Endothelial cell of hepatic sinusoid (primary cell): ENCODE results near the gene SMYD5.

Experiments used
- in situ Hi-C: cut with HindIII; loops from 2 replicates; pipeline ENCODE4 v1.10.0; 2017; ENCODE audit warnings: low sequenced_read_pairs

SMYD5 gene

GRCh38 chr2:73235315-73236028, 21.4 kb downstream of the SMYD5 start:
- in situ Hi-C loops: loop anchor here (10.0 kb wide), 1 partner anchor 231 kb away; no protein-coding TSS in a partner anchor

- in situ Hi-C loops: loop anchor here (10.0 kb wide), 1 partner anchor 232 kb away; no protein-coding TSS in a partner anchor
Observed at GRCh38 chr2:73237168-73237567, 23.1 kb downstream of the SMYD5 start.

DNA sequence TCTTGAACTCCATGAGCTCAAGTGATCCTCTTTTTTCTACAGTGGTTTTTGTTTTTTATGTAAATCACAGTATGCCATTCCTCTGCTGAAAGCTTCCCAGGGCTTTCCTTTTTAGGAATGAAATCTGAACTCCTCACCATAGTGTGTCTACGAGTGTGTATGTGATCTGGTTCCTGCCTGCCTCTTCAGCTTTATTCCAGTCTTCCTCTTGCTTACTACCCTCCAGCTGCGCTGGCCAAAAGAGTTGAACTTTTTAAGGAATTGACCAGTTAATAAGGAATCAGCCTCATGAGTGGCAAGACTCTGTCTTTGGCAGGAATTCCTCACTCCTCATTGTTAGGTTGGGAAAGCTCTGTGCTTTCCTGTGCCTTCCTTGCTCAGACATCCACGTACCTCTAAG, 24.1 kb downstream of the SMYD5 start:
- in situ Hi-C loops: loop anchor here (10.0 kb wide), 1 partner anchor 233 kb away; no protein-coding TSS in a partner anchor

DNA sequence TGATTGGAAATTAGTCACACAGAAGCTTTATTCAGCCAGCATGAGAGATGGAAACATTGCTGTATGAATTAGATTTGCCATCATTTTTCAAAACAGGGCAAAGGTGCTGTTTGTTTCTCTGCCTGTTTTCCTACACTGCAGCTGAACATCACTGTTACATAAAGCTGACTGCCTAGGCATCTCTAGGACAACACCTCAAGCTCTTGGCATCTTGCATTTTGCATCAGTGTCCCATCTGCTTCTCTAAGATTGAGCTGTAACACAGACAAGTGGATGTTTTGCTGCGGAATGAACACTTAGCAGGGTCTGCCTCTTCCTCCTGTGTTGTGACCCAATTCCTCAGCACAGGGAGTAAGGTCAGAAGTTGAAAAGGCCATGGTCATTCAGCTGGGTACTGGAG, 24.9 kb downstream of the SMYD5 start:
- in situ Hi-C loops: loop anchor here (10.0 kb wide), 1 partner anchor 234 kb away; no protein-coding TSS in a partner anchor

DNA sequence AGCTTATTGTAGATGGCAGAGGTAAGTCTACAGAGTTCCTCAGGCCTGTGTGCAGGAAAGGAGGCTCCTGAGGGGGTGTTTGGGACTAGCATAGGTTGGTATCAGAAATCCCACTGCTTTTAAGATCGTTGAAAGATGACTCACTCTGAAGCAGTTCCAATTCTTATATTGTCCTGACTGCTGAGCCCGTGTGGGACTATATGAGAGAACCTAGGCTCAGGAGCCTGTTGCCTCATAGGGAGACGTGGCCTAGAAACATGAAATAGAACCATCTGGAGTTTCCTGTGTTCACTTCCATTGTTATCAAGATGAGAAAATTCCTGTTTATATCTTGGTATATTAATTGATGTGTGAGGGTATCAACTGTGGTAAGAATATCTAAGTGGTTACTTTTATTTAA, 25.7 kb downstream of the SMYD5 start:
- in situ Hi-C loops: loop anchor here (5.0 to 10.0 kb wide), 2 partner anchors 53 to 235 kb away; partner anchors contain the start of gene EGR4

DNA sequence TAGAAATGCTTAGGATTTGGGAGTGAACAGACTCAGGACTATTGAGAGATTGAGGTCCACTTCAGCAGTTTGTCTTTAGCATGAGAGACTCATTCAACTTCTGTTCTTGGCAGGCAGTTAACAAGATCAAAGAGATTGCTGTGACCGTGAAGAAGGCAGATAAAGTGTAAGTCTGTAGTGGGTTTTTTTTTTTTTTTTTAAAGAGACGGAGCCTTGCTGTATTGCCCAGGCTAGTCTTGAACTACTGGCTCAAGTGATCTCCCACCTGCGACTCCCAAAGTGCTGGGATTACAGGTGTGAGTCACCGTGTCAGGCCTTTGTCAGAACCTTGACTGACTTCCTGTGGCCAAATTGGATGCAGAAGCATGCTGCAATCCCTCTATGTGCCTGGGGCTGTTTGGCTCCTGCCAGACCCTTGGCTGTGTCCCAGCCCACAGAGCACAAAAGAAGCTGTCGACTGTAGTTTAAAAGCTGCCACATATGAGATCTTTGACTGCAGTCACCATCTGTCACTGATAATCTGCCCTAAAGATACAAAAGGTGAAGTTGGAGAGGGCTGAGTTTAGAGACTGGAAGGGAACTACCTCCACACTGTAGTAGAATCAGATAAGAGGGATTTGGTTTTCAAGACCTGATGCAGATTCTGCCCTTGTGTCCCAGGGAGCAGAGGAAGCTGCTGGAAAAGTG, 30.0 kb downstream of the SMYD5 start:
- in situ Hi-C loops: loop anchor here (5.0 kb wide), 1 partner anchor 48 kb away; the partner anchor contains the start of gene EGR4

DNA sequence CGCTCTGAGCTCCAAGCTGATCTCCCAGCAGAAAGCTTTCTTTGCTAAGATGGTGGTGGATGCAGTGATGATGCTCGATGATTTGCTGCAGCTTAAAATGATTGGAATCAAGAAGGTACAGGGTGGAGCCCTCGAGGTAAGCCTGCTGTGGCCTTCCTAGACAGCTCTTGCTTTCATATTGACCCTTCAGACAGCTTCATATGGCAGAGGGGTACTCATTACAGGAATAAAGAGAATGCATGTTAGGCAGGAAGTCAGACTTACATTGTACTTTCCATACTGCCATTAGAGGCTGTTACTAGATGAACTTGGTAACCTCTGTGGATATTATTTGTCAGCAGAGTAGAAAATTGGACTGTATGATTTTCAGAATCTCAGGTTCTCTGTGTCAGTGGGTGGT, 30.5 kb downstream of the SMYD5 start:
- in situ Hi-C loops: loop anchor here (5.0 kb wide), 1 partner anchor 48 kb away; the partner anchor contains the start of gene EGR4

DNA sequence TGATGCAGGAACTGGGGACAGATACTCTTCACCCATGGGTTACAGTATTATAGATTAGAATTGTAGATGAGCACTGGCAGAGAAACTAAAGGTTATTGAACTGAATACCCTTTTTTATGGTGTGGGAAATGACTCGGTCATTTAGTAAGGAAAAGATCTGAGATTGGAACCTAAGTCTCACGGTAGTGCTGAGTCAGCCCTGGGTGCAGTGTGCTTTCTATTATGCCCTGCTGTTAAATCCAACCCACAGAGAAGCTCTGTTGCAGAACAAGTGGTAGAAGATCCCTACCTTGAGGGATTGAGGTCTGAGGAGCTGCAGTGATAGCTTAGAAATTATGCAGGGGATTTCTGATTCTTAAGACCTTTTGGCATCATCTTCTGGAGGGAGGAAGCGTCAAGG, 32.8 kb downstream of the SMYD5 start:
- in situ Hi-C loops: no loop called here

DNA sequence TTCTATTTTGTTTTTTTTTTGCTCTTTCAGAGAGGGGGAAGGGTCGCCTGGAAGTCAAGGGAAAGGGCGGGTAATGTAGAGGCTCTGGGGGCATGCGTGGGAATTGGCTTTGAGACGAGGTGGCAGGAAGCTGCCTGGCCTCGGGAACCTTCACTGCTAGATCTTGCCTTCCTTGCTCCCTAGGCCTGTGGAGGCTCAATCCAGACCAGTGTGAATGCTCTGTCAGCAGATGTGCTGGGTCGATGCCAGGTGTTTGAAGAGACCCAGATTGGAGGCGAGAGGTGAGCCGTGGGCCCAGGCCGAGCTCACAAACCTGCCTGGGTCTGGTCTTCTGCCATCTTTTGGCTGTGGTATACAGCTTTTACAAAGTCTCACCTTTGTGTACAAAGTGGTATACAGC, 35.6 kb downstream of the SMYD5 start:
- in situ Hi-C loops: no loop called here

DNA sequence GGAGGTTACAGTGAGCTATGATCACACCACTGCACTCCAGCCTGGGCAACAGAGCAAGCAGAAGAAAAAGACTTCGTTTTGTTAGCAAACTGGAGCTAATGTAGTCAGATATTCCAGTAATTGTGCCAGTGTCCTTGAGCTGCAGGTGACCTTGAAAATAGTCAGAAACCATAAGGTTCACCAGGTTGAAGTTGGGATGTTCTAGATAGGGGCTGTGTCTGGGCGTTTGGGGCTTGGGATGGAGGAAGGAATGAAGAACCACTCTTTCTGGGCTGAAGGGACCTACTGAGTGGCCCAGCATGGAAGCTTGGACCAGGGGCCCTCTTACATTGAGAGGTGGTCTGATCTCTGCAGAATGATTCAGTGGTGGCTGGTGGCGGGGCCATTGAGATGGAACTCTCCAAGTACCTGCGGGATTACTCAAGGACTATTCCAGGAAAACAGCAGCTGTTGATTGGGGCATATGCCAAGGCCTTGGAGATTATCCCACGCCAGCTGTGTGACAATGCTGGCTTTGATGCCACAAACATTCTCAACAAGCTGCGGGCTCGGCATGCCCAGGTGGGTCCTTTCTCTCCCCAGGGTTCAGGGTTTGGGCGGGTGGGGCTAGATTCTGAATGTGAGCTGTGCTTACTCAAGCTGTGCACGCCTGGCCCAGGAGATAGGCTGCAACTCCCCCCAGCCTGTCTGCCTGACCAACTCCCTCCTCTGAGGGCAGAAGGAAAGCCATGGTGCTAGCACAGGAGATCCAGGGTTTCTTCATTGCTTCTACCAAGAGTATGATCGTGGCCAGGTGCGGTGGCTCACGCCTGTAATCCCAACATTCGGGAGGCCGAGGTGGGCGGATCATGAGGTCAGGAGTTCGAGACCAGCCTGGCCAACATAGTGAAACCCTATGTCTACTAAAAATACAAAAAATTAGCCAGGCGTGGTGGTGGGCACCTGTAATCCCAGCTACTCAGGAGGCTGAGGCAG, 37.1 kb downstream of the SMYD5 start:
- in situ Hi-C loops: no loop called here

GRCh38 chr2:73252238-73253027, 38.4 kb downstream of the SMYD5 start:
- in situ Hi-C loops: no loop called here

GRCh38 chr2:73253400-73253799, 39.4 kb downstream of the SMYD5 start:
- in situ Hi-C loops: no loop called here

DNA sequence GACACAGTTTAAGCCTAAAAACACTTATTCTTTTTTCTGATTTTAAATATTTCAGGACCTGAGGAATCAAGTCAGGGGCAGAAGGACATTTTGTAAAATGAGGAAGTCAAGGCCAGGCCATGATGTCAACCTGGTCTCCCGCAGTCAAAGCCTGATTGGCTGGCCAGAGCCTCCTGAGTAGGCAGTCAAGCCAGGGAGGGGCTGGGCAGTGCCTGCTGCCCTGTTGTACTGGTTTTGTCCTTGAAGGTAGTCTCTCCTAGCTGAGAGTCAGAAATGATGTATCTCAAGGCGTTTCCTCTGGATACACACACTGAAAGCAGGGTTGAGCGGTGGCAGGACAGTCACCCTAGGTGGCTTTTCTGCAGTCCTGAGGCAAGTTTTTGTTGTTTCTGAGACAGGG, 39.9 kb downstream of the SMYD5 start:
- in situ Hi-C loops: no loop called here

GRCh38 chr2:73254343-73255006, 40.4 kb downstream of the SMYD5 start:
- in situ Hi-C loops: no loop called here

DNA sequence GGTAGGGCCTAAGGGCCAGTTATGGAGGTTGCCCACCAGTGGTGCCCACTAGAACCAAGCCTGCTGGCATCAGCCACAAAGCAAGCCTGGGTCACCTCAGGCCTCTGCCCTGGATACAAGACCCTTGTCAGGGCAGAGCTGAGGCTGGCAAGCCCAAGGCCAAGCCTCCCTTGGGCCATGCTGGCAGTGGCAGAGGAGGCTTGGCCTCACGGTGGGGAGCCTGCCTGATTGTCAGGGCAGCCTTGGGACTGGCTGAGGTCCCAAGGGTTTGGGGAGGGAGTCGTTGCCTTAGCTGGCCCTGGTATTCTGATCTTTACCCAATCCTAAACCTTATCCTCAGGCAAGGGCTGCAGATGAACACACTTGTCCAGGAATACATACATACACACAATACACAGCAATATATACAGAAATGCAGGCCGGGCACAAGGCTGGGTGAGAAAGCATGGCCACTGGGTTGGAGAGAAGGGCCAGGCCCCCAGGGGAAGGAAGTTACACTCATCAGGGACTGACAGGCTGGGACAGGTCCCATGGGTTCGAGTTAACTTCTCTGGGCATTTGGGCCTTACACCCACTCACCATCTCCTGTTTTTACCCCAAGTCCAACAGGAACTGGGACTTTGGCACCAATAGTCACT, 41.1 kb downstream of the SMYD5 start:
- in situ Hi-C loops: no loop called here

GRCh38 chr2:73255907-73256617, 42.0 kb downstream of the SMYD5 start:
- in situ Hi-C loops: no loop called here

DNA sequence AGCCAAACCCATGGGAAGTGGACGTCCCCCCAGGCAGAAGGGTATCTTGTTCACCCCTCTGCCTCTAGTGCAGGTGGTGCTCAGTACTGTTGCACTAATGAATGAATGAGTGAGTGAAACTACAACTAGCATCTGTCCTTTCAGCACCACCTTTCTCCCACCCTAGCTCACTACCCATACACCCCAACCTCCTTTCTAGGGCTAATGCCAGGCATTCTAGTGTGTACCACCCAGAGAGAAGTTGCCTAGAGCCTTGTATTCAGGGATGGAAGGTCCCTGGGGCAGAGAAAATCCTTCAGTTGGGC, 42.5 kb downstream of the SMYD5 start:
- in situ Hi-C loops: no loop called here

GRCh38 chr2:73257021-73257420, 43.0 kb downstream of the SMYD5 start:
- in situ Hi-C loops: no loop called here
